Mesenchymal stem cell (in vitro differentiated cells and primary cell): Measurements from ENCODE around the gene S100A10.
A peak's percentile ranks its signal among the peaks of the same experiment; 100 is the strongest.

Experiments
- DNase-seq: peaks from one replicate; pipeline ENCODE4 v3.0.0-alpha.2; 2013
- H2AFZ ChIP-seq: one replicate; pipeline ENCODE4 v1.6.1; 2013; ENCODE audit warnings: low read depth, mild to moderate bottlenecking, control low read depth, inconsistent platforms, low read length, moderate library complexity
- H2AK5ac ChIP-seq: 2 replicates; pipeline ENCODE4 v1.6.1; 2013; ENCODE audit warnings: low read length, moderate library complexity, mild to moderate bottlenecking, inconsistent platforms; ENCODE audit not compliant: severe bottlenecking
- H2BK120ac ChIP-seq: one replicate; pipeline ENCODE4 v1.6.1; 2013; ENCODE audit warnings: low read depth, mild to moderate bottlenecking, inconsistent platforms, low read length, moderate library complexity
- H2BK12ac ChIP-seq, 2 experiments: one replicate each; pipeline ENCODE4 v1.6.1; 2013; ENCODE audit warnings: inconsistent platforms in 2 of 2, low read length in 2 of 2, mild to moderate bottlenecking in 2 of 2, moderate library complexity in 2 of 2, control low read depth in 1 of 2
- H2BK15ac ChIP-seq: one replicate; pipeline ENCODE4 v1.6.1; 2013; ENCODE audit warnings: mild to moderate bottlenecking, low read depth, inconsistent platforms; ENCODE audit not compliant: poor library complexity, severe bottlenecking
- H2BK5ac ChIP-seq: 2 replicates; pipeline ENCODE4 v1.6.1; 2013; ENCODE audit warnings: low read depth, mild to moderate bottlenecking, low read length, control low read depth, inconsistent platforms; ENCODE audit not compliant: poor library complexity, severe bottlenecking
- H3K14ac ChIP-seq, 2 experiments: one replicate each; pipeline ENCODE4 v1.6.1; 2013; ENCODE audit warnings: inconsistent platforms in 2 of 2, low read length in 2 of 2, control low read depth in 1 of 2, mild to moderate bottlenecking in 1 of 2, moderate library complexity in 1 of 2
- H3K18ac ChIP-seq, 2 experiments: one replicate each; pipeline ENCODE4 v1.6.1; 2013; ENCODE audit warnings: inconsistent platforms in 2 of 2, low read length in 2 of 2, control low read depth in 1 of 2, low read depth in 1 of 2, mild to moderate bottlenecking in 1 of 2
- H3K23ac ChIP-seq, 2 experiments: one replicate each; pipeline ENCODE4 v1.6.1; 2013; ENCODE audit warnings: inconsistent platforms in 2 of 2, low read length in 2 of 2, mild to moderate bottlenecking in 2 of 2, moderate library complexity in 2 of 2, control low read depth in 1 of 2
- H3K27ac ChIP-seq: 2 replicates; pipeline ENCODE4 v1.5.1; 2013; ENCODE audit warnings: mild to moderate bottlenecking, moderate library complexity, low read length, control low read depth, inconsistent platforms; ENCODE audit not compliant: poor library complexity, severe bottlenecking
- H3K27me3 ChIP-seq, 2 experiments: 2 replicates each; pipeline versions ENCODE4 v1.6.1 to v1.7.0; 2013; ENCODE audit warnings: low read length in 2 of 2, mild to moderate bottlenecking in 2 of 2, moderate library complexity in 2 of 2, control low read depth in 1 of 2, inconsistent platforms in 1 of 2; ENCODE audit not compliant: control insufficient read depth in 1 of 2, insufficient read depth in 1 of 2
- H3K36me3 ChIP-seq, 2 experiments: 2 replicates each; pipeline versions ENCODE4 v1.6.1 to v1.7.0; 2013; ENCODE audit warnings: low read length in 2 of 2, control low read depth in 1 of 2, inconsistent platforms in 1 of 2, low read depth in 1 of 2, mild to moderate bottlenecking in 1 of 2; ENCODE audit not compliant: insufficient read depth in 2 of 2, control insufficient read depth in 1 of 2
- H3K4ac ChIP-seq, 2 experiments: one replicate each; pipeline ENCODE4 v1.6.1; 2013; ENCODE audit warnings: inconsistent platforms in 2 of 2, low read length in 2 of 2, mild to moderate bottlenecking in 2 of 2, moderate library complexity in 2 of 2, control low read depth in 1 of 2, low read depth in 1 of 2
- H3K4me1 ChIP-seq: 2 replicates; pipeline ENCODE4 v1.6.1; 2013; ENCODE audit warnings: low read depth, low read length, control low read depth; ENCODE audit not compliant: control insufficient read depth, insufficient read depth
- H3K4me2 ChIP-seq: 2 replicates; pipeline ENCODE4 v1.6.1; 2013; ENCODE audit warnings: low read length, mild to moderate bottlenecking, inconsistent platforms; ENCODE audit not compliant: poor library complexity, severe bottlenecking
- H3K4me3 ChIP-seq, 2 experiments: 2 replicates each; pipeline versions ENCODE4 v1.5.1 to v1.7.0; 2013; ENCODE audit warnings: low read length in 2 of 2, mild to moderate bottlenecking in 2 of 2, control low read depth in 1 of 2, low read depth in 1 of 2; ENCODE audit not compliant: insufficient read depth in 1 of 2
- H3K79me1 ChIP-seq: replicated peaks from 2 replicates; pipeline ENCODE4 v1.6.1; 2013; ENCODE audit warnings: mild to moderate bottlenecking, control low read depth, low read length, inconsistent platforms; ENCODE audit not compliant: poor library complexity, severe bottlenecking
- H3K9ac ChIP-seq: 2 replicates; pipeline ENCODE4 v1.7.0; 2013; ENCODE audit warnings: mild to moderate bottlenecking, low read length, moderate library complexity
- H3K9me3 ChIP-seq: 2 replicates; pipeline ENCODE4 v1.7.0; 2013; ENCODE audit warnings: mild to moderate bottlenecking, low read length; ENCODE audit not compliant: control insufficient read depth
- H4K8ac ChIP-seq: one replicate; pipeline ENCODE4 v1.6.1; 2013; ENCODE audit warnings: inconsistent platforms, mild to moderate bottlenecking, low read length, moderate library complexity
- H4K91ac ChIP-seq: one replicate; pipeline ENCODE4 v1.6.1; 2013; ENCODE audit warnings: mild to moderate bottlenecking, low read length, inconsistent platforms
- WGBS: methylation state at CpG from one replicate; pipeline ENCODE4 v1.1.7; 2013; ENCODE audit warnings: mixed read lengths; 5-methylcytosine and 5-hydroxymethylcytosine counted together

S100A10 gene

GRCh38 chr1:151975311-151976014 lies 18.2 kb downstream of the S100A10 start:
- H4K8ac ChIP-seq: no peak overlapping the region
- peak overlapping the region; percentile 39 for H3K4me2 ChIP-seq
- no peak overlapping the region for H2AFZ ChIP-seq
- peaks cover 15% of the 10 kb centered on the region for H3K4me1 ChIP-seq
- no peak overlapping the region for H4K91ac ChIP-seq
- DNase-seq: no peak
- no peak overlapping the region for H2BK120ac ChIP-seq
- no peak overlapping the region for H3K9ac ChIP-seq
- no peak overlapping the region for H2BK5ac ChIP-seq
- H3K79me1 ChIP-seq: no peaks in the 10 kb centered on the region
- no peak overlapping the region for H3K23ac ChIP-seq
- H2BK12ac ChIP-seq: no peak overlapping the region
- no peak overlapping the region for H3K4ac ChIP-seq
- H2BK15ac ChIP-seq: no peak overlapping the region
- no peak overlapping the region for H3K4me3 ChIP-seq
- H3K14ac ChIP-seq: no peak overlapping the region
- H3K18ac ChIP-seq: no peak overlapping the region
- H3K9me3 ChIP-seq: no peaks in the 10 kb centered on the region
- peak overlapping the region; percentile 62 for H3K27ac ChIP-seq
- 100% methylated on average over 2 of the region's 2 CpGs for WGBS
- no peaks in the 10 kb centered on the region for H3K36me3 ChIP-seq
- H3K27me3 ChIP-seq: no peaks in the 10 kb centered on the region
- peak overlapping the region; percentile 70 for H2AK5ac ChIP-seq

- 38% methylated on average over 6 of the region's 7 CpGs for WGBS
Measured at GRCh38 chr1:151972542-151973248, 21.0 kb downstream of the S100A10 start.

GRCh38 chr1:151970626-151971025 lies 23.0 kb downstream of the S100A10 start:
- 87% methylated on average over 3 of the region's 4 CpGs for WGBS
- Histone ChIP-seq H2BK12ac (no peak overlapping the region), H2BK5ac (no peak overlapping the region)

More at GRCh38 chr1:151972542-151973248, 21.0 kb downstream of the S100A10 start:
- Histone ChIP-seq H3K9me3 (no peaks in the 10 kb centered on the region), H3K4me1 (peaks cover 17% of the 10 kb centered on the region), H3K23ac (no peak overlapping the region), H3K4me2 (peak overlapping the region; percentile 7), H3K9ac (peak overlapping the region; percentile 63), H4K91ac (no peak overlapping the region), H2BK5ac (no peak overlapping the region), H3K27ac (peak overlapping the region; percentile 89), H2BK120ac (no peak overlapping the region), H2AK5ac (no peak overlapping the region), H3K4ac (no peak overlapping the region), H2BK15ac (no peak overlapping the region), H2BK12ac (no peak overlapping the region), H3K79me1 (peaks cover 5% of the 10 kb centered on the region), H3K18ac (no peak overlapping the region), H4K8ac (no peak overlapping the region), H3K14ac (no peak overlapping the region), H2AFZ (no peak overlapping the region), H3K36me3 (no peaks in the 10 kb centered on the region), H3K4me3 (peak overlapping the region in 1 of 2 experiments; percentile 47), H3K27me3 (no peaks in the 10 kb centered on the region)
- peak; percentile 93 for DNase-seq

GRCh38 chr1:151970128-151970527 lies 23.5 kb downstream of the S100A10 start:
- no peak overlapping the region for H3K23ac ChIP-seq
- H2BK120ac ChIP-seq: no peak overlapping the region

More at GRCh38 chr1:151970626-151971025, 23.0 kb downstream of the S100A10 start:
- no peaks in the 10 kb centered on the region for H3K9me3 ChIP-seq
- H3K9ac ChIP-seq: peak overlapping the region; percentile 39
- H2BK15ac ChIP-seq: no peak overlapping the region
- no peak overlapping the region for H3K14ac ChIP-seq
- H2BK120ac ChIP-seq: no peak overlapping the region
- H3K27ac ChIP-seq: no peak overlapping the region
- peaks cover 5% of the 10 kb centered on the region for H3K79me1 ChIP-seq
- H3K23ac ChIP-seq: no peak overlapping the region
- H3K4me3 ChIP-seq: peak overlapping the region in 1 of 2 experiments; percentile 34
- H2AFZ ChIP-seq: no peak overlapping the region
- no peak overlapping the region for H2AK5ac ChIP-seq
- H3K27me3 ChIP-seq: no peaks in the 10 kb centered on the region
- no peak overlapping the region for H4K91ac ChIP-seq
- no peak overlapping the region for H4K8ac ChIP-seq
- no peaks in the 10 kb centered on the region for H3K36me3 ChIP-seq
- H3K4ac ChIP-seq: no peak overlapping the region
- no peak for DNase-seq
- H3K4me1 ChIP-seq: peaks cover 10% of the 10 kb centered on the region
- H3K4me2 ChIP-seq: no peak overlapping the region
- H3K18ac ChIP-seq: no peak overlapping the region

More at GRCh38 chr1:151970128-151970527, 23.5 kb downstream of the S100A10 start:
- Histone ChIP-seq H2BK15ac (no peak overlapping the region), H3K4ac (no peak overlapping the region), H3K18ac (no peak overlapping the region), H3K9ac (peak overlapping the region; percentile 39), H3K79me1 (peaks cover 5% of the 10 kb centered on the region), H3K4me1 (peaks cover 10% of the 10 kb centered on the region), H3K4me3 (peak overlapping the region in 1 of 2 experiments; percentile 34), H2BK12ac (no peak overlapping the region), H3K9me3 (no peaks in the 10 kb centered on the region), H3K4me2 (no peak overlapping the region), H4K8ac (no peak overlapping the region), H3K36me3 (no peaks in the 10 kb centered on the region), H2AK5ac (peak overlapping the region; percentile 29), H2BK5ac (no peak overlapping the region), H3K14ac (no peak overlapping the region), H3K27me3 (no peaks in the 10 kb centered on the region), H3K27ac (no peak overlapping the region), H2AFZ (no peak overlapping the region), H4K91ac (no peak overlapping the region)
- WGBS: 93% methylated on average over 5 of the region's 5 CpGs
- no peak for DNase-seq
